ENCODE measurements around the gene CASZ1.

The CASZ1 gene

DNA sequence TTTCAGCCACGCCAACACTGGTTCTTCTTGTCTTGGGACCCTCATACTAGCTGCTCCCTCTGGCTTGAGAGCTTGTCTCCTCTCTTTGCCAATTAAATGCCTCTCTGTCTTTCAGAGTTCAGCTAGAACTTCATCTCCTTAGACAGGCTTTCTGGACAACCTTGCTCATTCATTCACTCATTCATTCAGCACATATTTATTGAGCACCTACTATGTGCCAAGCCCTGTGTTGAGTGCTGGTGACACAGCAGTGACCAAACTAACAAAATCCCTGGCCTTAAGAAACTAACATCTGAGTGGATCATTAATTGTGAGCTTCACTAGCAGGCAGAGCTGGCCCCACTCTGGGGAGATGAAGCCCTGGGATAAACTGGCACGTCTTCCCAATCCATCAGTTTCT is 24.9 kb upstream of the CASZ1 start:
- no peak for DNase-seq (ENCODE audit: low read depth)

DNA sequence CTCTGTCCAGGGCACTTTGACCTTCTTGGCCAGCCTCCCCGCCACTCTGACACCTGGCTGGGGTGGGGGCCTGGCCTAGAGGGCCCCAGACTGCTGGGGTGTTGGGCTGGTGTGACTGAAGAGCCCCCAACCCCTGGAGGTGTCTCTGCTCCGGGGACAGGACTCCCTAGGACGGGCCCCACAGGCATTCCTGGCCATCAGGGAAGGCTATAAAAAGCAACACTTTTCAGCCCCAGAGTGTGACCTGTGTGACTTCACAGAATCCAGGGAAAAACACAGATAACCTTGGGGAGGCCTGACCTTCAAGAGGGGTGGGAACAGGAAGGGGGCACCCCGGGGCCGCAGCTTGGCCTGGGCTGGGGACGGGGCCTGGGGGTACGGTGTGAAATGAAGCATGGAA is 24.0 kb upstream of the CASZ1 start:
- no peak for DNase-seq (ENCODE audit: low read depth)

- DNase-seq (ENCODE audit: low read depth): no peak
These were observed 22.9 kb upstream of the CASZ1 start for GRCh38 chr1:10819198-10819901.

- no peak for DNase-seq (ENCODE audit: low read depth)
These were observed 22.1 kb upstream of the CASZ1 start for GRCh38 chr1:10818262-10819197.

GRCh38 chr1:10816743-10817369 is 20.4 kb upstream of the CASZ1 start:
- DNase-seq (ENCODE audit: low read depth): no peak

DNA sequence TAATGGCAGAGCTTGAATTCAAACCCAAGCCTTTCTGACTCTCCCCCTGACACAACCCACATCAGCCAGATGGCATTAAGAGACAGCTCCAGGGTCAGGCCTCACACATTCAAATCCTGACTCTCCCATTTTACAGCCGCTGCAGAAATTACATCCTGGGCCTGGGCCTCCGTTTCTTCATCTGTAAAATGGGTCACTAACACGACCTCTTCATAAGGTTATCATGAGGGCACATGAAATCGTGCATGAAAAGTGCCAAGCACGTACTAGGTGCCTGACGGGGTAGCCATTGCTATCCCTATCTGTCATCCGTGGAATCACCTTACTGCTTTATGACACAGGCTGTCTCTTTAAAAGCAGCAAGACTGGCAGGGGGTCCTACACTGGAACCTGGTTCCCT is 19.8 kb upstream of the CASZ1 start:
- DNase-seq (ENCODE audit: low read depth): no peak

GRCh38 chr1:10815858-10816195 is 19.4 kb upstream of the CASZ1 start:
- no peak for DNase-seq (ENCODE audit: low read depth)

DNA sequence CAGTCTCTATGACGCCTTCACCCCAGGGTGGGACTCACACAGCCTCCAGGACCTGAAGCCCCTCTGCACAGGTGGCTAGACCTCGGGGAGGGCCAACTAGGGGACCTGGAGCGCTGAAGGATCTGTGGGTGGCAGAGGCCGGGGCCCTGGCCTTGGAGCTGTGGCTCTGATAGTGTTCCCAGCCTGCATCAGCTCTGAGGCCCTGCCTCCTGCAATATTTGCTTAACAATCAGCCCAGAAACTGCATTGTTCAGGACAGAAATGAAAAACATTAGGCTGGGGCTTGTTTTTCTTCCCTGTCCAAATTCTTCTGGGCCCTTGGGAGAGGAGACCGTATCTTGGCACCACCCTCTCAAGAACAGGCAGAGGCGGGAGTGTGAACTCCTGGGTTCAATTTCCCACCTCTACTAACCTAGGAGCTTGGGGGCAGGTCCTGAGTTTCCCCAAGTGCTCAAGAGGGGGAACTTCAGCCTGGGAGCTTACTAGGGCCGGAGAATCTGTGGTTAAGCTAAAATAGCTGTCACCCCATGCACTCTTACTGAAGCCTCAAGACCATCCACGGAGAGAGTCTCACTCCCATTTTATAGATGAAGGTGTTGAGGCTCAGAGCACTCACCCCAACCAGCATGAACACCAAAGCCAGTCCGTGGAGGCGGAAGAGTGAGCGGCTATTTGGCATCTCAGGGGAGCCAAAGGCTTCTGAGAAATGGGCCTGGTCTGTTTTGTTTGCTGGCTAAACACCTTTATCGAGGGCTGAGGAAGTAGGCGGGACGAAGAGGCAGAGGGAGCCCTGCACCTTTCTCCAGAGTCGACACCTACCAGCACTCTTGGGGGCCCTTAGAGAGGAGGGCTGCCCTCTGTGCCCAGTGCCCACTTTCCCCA is 18.8 kb upstream of the CASZ1 start:
- DNase-seq (ENCODE audit: low read depth): no peak

DNA sequence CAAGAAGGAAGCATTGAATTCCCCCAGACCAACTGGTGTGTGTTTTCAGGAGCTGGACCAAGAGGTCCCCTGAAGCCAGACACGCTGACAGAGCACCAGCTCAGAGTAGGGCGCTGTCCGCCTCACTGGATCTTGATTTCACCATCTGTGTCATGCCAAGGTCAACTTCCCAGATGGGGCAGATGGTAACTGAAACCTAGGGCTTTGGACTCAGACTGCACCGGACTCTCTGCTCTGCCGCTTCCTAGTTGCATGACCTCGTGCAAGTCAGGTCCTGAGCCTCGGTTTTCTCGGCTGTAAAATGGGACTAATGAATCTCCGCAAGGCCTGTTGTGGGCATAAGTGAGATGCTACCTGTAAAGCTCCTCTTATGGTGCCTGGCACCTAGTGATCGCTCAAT is 17.9 kb upstream of the CASZ1 start:
- DNase-seq (ENCODE audit: low read depth): no peak

DNA sequence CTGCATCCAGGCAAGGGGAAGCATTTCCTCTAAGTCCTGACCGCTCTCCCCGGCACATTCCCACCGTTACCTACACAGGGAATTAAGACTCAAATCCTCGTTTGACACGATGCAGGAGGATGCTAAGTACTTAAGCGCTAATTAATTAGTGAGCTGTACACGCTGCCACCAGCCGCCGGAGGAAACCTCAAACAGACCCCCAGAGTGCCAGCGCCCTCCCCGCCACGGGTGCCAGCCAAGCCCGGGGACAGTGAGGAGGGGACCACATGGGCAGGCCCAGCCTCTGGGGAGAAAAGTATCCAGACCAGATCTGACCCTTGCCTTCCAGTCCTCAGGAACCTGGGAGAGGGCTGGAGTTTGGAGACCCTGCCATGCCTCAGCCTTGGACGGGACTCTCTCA is 17.4 kb upstream of the CASZ1 start:
- no peak for DNase-seq (ENCODE audit: low read depth)

- DNase-seq (ENCODE audit: low read depth): no peak
These were observed 16.0 kb upstream of the CASZ1 start for GRCh38 chr1:10812387-10812915.

DNA sequence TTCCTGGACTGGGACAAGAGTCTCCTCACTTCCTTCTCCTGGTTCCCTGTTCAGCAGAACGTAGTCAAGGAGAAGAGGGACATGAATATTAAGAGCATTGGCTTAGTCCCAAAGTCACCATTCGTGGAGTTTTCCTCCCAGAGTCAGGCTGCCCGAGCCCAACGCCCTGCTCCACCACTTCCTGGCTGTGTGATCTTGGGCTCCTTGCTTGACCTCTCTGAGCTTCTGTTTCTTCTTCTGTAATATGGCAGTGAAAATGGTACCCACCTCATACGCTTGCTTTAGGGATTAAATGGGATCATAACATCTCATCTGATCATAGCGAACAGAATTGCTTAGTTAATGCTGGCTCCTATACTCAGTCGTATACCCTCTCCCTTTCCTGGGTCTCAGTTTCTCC is 12.0 kb upstream of the CASZ1 start:
- DNase-seq (ENCODE audit: low read depth): no peak

DNA sequence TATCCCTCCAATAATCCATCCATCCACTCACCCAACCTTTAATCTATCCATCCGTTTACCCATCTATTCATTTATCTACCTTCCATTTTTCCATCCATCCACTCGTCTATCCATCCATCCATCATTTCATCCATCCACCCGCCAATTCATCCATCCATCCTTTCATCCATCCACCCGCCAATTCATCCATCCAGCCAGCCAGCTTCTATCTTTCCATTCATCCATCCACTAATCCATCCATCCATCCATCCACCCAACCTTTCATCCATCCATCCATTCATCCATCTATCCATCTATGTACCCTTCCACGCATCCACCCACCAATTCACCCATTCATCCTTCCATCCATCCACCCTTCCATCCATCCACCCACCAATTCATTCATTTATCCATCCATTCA is 10.5 kb upstream of the CASZ1 start:
- DNase-seq (ENCODE audit: low read depth): no peak

DNA sequence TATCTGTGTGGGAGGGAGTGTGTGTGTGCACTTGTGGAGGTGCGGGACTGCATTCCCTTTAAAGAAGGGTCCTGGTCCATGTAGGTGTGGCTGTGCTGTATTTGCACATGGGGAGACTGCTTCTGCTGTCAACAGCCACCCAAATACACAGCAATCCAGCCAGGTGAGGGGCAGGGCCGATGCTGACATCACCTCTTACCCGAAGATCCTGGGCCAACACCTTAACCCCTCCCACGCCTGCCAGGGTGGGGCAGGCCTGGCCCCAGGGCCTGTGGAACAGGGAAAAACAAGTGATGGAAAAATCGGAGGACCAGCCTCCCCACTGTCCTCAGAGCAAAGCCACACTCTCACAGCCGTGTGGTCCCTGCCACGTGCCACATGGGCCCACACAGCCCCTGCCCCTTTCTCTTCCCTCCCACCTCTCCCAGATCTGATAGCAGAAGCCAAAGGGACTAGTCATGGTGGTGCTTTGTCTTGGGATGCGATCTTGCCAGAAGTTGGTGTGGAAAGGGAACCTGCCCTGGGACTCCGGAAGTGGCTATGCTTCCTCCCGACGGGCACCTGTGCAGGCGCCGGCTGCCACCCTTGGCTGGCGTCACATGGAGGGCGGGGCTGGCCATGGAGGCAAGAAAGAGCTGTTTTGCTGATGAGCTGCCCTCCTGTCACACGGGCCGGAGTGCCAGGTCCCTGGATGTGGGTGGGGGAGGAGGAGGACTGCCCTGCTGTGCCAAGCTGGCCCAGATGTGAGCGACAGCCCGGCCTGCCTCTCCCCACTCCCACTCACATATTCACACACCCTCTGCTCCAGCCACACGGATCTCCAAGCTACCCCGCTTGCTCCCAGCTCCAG is 7.8 kb upstream of the CASZ1 start:
- DNase-seq (ENCODE audit: low read depth): no peak

- no peak for DNase-seq (ENCODE audit: low read depth)
These were observed 6.7 kb upstream of the CASZ1 start for GRCh38 chr1:10802944-10803715.

DNA sequence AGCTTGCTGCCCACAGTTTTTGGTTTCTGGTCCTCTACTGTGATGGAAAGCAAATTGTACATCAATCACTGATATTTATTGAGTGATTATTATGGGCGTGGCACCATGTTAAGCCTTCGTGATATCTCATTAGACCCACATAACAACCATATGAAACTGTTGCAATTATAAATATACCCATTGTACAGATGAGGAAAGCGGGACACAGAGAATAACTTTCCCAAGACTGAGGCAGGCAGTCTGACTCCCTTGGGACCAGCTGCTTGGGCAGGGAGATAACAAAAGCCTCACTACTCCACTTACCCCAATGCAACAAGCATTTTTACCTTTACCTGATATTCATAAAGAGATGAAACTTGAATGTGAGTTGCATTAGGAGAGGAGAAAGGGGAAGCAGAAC is 4.3 kb upstream of the CASZ1 start:
- no peak for DNase-seq (ENCODE audit: low read depth)

DNA sequence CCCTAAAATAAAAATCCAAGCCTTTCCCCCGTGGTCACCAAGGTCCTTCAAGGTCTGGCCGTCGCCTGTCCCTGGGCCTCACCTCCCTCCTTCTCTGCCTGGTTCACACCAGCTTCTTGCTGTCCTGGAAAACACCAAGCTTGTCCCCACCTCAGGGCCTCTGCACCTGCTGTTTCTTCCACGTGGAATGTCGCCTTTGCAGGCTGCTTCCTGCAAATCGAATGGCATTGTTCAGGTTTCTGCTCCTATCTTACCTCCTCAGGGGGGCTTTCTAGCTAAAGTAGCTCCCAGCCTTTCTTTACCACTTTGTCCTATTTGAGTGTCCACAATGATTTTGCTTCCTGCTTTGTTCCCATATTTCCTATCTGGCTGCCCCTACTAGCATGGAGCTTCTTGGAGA is 3.3 kb upstream of the CASZ1 start:
- no peak for DNase-seq (ENCODE audit: low read depth)

GRCh38 chr1:10795276-10796021 is 997 bp downstream of the CASZ1 start:
- no peak for DNase-seq (ENCODE audit: low read depth)

DNA sequence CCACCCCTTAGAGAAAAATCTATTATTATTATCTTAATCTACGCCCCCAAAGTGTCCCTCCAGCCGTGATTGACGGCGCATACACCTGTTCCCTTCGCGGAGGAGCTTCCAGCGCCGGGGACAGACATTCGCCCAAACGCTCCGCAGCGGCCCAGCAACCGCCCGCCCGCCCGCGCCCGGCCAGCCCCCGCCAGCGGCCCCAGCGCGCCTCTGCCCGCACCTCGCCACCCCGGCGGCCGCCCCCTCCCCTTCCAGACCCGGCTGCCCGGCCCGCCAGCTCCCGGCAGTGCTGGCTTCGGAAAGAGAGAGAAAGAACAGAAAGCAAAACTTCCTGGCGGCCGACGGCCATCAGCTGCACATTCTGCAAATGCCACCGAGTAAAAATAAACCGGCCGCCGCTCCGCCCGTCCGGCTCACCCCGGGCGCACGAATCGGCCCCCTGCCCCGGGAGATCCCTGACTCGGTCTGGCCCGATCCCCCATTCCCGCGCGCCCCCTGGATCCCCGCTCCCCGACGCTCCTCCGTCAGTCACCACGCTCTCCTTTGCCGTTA is 1.6 kb downstream of the CASZ1 start:
- no peak for DNase-seq (ENCODE audit: low read depth)

All from stimulated activated CD4-positive, alpha-beta T cell treated with anti-CD3 and anti-CD28 coated beads, Interleukin-2, amount 100 ng/mL, for 4 hours (primary cell).